Spleen (tissue), 7 donors: Measurements from ENCODE around the gene NOS1AP.

ENCODE experiments used
- POLR2A ChIP-seq, 3 donors: fragments of 450-650 bp; IDR thresholded peaks; one replicate each; pipeline ENCODE4 v1.5.1; 2017; ENCODE audit warnings: antibody characterized with exemption in 3 of 3, mild to moderate bottlenecking in 1 of 3
- POLR2AphosphoS5 ChIP-seq, 3 donors: sonication (generic); formaldehyde crosslinking; IDR thresholded peaks; one replicate each; pipeline ENCODE4 v1.5.1; 2017; ENCODE audit warnings: antibody characterized with exemption in 3 of 3
- TF ChIP-seq, protein P1 (sequence below), 11 experiments: fragments of 200-600 bp in 7 of 11; fragments of 450-650 bp in 4 of 11; sonication (generic) in 4 of 11; IDR thresholded peaks in 8 of 11; conservative IDR thresholded peaks in 3 of 11; 1 replicate in 7 of 11; 2 replicates in 4 of 11; pipeline versions ENCODE4 v1.4.0 to v1.8.0; 2016 to 2021; ENCODE audit warnings: antibody characterized with exemption in 11 of 11, inconsistent platforms in 4 of 11, mild to moderate bottlenecking in 1 of 11
- donor health status: DM: no; HTN: no; CAD: no; lungs with moderate emphysema.
- donor health status: DM: no; HTN: no; CAD: no.
- donor health status: DM: no; HTN: no; CAD: no.

GRCh38 chr1:162150112-162150511, 80.6 kb downstream of the NOS1AP start:
- TF ChIP-seq, protein P1, sequence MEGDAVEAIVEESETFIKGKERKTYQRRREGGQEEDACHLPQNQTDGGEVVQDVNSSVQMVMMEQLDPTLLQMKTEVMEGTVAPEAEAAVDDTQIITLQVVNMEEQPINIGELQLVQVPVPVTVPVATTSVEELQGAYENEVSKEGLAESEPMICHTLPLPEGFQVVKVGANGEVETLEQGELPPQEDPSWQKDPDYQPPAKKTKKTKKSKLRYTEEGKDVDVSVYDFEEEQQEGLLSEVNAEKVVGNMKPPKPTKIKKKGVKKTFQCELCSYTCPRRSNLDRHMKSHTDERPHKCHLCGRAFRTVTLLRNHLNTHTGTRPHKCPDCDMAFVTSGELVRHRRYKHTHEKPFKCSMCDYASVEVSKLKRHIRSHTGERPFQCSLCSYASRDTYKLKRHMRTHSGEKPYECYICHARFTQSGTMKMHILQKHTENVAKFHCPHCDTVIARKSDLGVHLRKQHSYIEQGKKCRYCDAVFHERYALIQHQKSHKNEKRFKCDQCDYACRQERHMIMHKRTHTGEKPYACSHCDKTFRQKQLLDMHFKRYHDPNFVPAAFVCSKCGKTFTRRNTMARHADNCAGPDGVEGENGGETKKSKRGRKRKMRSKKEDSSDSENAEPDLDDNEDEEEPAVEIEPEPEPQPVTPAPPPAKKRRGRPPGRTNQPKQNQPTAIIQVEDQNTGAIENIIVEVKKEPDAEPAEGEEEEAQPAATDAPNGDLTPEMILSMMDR (IDR thresholded peaks at IDR 0.05 in 8 of 11, conservative IDR thresholded peaks at IDR 0.05 in 3 of 11), result no peak
- TF ChIP-seq POLR2A (IDR thresholded peaks at IDR 0.05) (no peak), POLR2AphosphoS5 (IDR thresholded peaks at IDR 0.05) (no peak)
